ENCODE measurements around the gene TMTC1.
A peak's percentile ranks its signal among the peaks of the same experiment; 100 is the strongest.

TMTC1 gene

DNA sequence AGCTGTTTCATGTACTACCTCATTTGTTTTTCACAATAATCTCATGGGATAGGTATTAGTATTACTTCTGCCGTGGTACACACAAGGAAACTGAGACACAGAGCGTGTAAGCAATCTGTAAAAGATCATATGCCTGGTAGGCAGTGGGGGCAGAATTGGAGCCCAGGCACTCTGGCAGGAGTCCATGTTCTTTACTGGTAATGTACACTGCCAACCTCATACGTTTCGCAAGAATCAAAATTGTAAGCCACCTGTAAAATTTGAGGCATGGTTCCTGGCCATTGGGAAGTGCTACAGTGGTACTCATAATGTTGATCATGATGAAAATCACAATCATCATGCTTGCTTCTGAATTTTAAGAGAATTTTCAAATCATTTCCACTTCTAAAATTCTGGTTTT is 40.7 kb downstream of the TMTC1 start:
- intact Hi-C loops (cut with DNase I), result no loop called here
- no peak for DNase-seq

DNA sequence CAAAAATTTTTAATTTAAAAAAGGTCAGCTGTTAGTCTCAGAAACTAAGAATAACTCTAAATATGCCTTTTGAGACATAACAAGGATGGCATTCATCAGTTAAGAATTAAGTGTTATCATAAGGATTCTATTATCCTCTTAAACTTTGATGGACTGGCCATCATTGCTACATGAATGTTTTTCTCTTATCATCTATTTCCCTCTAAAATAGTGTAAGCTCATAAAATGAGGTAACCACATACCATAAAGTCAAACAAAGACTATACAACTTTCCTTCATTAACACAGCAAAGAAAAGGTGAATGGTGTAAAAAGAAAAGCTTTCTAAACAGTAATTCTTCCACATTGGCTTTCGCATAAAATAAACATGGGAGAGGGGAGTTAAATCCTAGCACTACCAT is 41.1 kb downstream of the TMTC1 start:
- intact Hi-C loops (cut with DNase I), result no loop called here
- DNase-seq, result no peak

DNA sequence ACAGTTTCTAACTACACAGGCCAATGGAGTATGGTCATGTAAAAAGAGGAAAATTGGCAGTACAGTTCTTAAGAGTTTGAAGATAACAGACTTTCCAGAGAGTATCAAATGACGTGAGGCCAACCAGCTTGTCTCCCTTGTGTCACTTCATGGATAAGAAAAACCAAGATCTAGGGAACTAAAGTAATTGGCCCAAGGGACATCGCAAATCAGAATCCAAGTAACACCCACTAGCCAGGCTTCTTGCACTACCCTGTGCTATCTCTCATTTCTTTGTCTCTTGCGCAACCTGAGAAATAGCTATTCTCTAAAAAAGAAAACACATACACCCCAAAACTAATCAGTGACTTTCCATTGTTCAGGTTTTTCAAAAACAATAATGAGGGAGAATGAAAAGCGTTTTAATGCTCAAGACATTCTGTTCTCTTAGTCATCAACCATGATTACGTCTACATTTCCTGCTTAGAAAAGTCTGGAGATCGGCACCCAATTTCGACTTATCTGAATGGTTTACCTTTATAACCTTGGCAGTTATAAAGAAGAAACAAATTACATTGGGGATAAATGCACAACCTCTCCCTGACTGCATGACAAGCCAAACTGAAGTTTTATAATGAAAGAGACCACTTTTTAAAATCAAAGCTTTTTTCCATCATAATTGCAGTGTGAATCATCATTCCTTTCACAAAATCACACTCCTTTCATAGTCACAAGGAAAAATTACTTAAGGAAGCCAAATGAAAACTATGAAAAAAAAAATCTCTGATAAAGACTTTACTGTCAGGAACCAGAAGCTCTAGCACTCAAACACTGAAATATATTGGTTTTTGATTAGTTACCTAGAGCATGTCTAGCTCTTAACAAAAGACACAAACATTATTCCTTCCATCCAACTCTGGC is 42.1 kb downstream of the TMTC1 start:
- intact Hi-C loops (cut with DNase I), result no loop called here
- no peak for DNase-seq

DNA sequence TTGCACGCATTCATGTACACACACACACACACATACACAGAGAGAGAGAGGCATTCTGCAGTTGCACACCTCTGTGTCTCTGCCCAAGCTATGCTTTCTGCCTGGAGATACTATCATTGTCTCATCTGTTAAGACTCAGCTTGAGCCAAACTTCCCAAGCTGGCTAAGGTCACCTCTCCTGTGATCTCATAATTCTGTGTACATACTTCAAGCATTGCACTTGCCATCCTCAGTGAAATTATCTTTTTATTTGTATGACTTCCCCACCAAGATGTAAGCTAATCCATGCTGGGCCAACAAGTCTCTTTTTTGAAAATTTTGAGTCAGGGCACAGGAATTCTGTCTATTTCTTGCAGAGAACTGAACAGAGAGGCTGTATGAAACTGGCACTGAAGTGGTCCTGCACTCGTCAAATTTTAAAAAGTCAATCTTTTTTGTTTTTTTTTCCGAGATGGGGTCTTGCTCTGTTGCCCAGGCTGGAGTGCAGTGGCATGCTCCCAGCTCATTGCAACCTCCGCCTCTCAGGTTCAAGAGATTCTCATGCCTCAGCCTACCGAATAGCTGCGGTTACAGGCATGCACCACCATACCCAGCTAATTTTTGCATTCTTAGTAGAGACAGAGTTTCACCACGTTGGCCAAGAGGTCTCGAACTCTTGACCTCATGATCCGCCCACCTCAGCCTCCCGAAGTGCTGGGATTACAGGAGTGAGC is 44.3 kb downstream of the TMTC1 start:
- intact Hi-C loops (cut with DNase I), result no loop called here
- DNase-seq, result no peak

DNA sequence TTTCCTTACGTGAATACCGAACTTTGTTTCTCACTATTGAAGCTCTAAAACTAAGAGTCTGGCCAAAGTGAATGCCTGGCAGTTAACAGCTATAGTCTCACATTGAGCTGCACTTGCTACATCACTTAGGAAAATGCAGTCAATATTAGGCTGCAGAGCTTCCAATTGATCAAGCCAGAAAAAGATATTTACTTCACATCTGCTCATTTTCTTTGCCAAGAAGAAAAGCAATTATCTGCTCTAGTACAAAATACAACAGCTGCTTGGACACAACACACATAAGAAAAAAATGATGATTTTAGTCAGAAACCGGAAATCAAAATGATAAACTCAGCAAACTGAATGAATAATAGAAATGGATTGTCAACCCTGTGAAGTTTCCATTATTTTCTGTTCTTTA is 45.4 kb downstream of the TMTC1 start:
- intact Hi-C loops (cut with DNase I), result no loop called here
- no peak for DNase-seq

DNA sequence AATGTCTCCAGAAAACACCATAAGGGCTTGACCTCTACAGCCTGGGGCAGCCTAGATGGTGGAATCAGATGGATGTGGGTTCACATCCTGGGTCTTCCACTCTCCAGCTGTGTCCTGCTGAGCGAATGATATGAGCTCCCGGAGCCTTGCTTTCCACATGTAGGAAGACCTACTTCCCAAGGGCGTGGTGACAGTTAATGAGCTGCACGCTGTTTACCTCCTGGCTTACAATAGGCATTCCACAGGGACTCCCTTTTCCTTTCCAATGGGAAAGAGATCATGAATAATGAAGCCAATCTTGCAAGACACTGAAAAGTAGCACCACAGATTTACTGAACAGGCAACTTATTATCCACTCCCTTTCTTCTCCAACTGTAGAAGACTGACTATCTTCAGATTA is 46.1 kb downstream of the TMTC1 start:
- intact Hi-C loops (cut with DNase I), result no loop called here
- DNase-seq, result no peak

DNA sequence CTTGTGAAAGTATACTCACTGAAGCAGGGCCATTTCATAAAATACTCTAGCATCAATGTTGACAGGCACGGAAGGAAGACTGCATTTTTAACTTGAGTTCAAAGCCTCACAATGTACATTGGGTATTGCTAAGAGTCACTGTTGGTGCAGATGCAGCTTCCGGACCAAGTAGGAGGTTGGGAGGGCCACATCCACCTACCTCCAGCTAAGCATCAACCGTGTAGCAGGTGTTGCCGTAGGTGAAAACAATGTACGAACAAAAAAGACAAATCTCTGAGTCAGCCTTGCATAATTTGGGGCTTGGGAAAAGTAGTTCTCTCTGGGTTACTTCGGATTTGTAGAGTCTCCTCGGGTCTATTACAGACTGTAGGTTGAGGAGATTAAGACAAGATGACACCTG is 48.1 kb downstream of the TMTC1 start:
- no peak for DNase-seq
- intact Hi-C loops (cut with DNase I), result no loop called here

DNA sequence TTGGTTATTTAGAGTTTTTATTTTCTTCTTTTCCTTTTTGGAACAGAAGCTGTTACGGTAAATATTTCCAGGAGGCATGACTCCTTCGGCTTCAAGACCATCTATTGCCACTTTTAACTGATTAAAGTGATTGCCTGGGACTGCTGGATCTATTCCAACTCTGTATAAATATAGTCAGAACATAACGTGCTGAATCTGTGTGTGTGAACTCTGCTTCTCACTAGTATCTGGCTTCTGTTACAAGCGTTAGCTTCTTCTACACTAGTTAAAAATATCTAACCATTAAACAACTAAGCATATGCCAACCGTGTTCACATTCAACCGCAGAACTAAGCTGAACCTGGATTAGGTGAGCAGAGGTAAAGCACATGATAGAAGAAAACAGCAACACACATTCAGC is 49.0 kb downstream of the TMTC1 start:
- no peak for DNase-seq
- intact Hi-C loops (cut with DNase I), result no loop called here

DNA sequence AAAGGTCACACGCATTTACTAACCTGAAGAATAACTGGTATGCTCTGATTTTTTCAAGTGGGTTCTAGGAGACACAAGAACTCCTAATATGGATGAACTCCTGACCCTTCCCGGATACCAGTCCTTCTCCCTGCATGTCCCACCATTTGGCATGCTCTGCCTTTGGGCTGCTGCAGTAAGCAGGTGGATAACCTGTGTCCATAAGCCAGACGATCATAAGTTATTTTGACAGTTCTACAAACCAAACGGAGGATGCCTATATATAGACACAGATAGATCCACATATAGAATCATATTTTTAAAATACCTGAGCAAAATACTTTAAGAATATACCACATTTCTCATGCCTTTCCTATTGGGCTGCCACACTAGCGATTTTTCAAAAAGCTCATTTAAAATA is 49.4 kb downstream of the TMTC1 start:
- no peak for DNase-seq
- intact Hi-C loops (cut with DNase I), result no loop called here

DNA sequence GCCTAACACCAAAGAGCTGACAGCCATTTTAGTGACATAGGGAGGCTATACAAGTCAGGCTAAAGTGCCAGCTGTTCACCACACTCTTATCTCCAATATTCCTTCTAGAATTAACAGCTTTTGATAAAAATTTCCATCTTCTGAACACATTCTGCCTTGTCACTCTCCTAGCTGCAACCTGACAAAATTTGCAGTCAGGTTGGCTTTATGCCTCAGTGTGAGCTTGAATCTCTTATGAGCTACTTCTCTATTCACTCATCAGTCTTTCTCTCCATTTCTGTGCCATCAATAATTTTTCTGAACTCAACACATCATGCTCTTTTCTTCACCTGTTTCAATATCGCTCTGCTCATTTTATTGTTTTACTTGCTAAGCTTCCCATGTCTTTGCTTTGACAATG is 50.2 kb downstream of the TMTC1 start:
- intact Hi-C loops (cut with DNase I), result no loop called here
- DNase-seq, result no peak

DNA sequence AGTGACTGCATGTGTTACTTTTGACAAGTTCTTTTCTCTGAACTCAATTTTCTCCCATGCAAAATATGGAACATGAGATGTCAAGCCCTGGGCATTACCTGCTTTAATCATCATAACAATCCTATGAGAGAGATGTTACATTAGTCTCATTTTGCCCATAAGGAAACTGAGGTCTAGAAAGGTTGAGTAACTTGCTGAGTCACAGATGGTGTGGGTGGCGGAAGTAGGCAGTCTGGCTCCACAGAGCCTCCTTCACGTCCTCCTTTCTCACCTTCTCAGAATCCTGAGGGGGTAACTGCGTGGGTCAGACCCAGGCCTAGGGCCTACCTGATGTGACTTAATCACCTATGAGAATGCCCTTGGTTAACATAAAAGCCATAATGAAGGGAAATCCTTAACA is 50.7 kb downstream of the TMTC1 start:
- intact Hi-C loops (cut with DNase I), result no loop called here
- DNase-seq, result no peak

DNA sequence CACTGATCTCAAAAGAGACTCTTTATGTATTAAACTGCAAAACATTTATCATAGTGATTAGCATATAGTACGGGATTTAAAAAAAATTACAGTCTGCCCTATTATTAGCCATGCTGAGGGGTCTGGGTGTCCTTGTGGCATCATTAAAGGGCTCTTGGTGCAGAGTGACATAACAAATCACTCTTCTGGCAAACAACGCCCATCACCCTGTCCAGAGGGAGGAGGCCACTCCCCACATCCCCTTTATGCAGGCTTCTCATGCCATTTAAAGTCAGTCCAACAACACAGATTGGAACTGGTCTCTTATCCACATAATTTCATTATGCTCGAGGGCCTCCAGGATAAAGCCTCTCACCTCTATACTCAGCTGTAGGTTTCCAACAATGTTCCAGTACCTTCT is 51.1 kb downstream of the TMTC1 start:
- intact Hi-C loops (cut with DNase I), result no loop called here
- DNase-seq, result no peak

DNA sequence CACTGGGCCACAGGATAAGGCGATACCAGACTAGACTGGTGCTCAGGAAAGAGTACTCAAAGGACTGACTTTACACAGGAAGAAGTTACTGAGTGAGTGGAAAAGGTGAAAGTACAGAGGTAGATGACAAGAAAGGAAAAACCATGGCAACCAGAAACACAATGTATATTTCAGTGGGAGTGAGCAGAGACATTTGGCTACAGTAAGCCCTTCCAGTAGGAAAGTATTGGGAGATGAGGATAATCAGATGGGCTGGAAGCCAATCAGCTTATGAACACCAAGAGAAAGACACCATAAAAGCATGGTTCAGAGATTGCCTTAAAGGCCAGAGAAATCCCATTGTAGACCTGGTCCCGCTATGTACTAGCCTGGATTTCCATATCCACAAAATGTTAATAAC is 51.6 kb downstream of the TMTC1 start:
- intact Hi-C loops (cut with DNase I), result no loop called here
- DNase-seq, result no peak

DNA sequence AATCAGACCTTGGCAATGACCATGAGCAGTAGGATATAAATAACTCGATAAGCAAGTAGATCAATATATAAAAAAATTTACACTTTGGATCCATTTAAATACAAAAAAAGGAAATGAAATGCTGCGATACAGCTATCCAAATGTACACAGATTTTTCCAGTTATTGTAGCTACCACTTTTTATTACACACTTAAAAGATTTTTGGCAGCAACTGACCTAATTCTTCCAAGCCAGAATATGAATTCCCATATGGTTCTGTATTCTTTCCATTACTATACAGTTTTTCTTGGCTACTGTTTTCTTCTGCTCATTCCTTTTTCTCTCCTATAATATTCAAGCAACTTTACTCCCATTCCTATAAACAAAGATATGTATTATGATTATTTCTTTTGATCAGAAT is 52.2 kb downstream of the TMTC1 start:
- intact Hi-C loops (cut with DNase I), result no loop called here
- no peak for DNase-seq

DNA sequence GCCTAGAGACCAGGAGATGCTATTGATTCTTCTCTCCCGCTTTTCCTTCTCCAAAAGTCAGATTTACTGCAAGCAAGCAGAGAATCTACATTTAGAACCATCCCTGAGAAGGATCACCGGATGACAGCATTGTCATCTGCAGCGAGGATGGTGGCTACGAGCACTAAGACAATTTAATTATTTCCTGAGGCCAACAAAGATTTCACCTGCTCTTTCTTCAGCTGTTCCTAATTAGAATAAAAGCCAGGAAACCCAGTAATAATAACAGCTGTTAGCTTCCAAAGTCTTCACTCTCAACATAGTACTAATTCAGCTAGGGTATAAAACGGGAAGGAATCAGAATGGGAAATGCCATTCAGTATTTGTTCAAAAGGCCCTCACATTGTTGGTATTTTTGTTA is 53.3 kb downstream of the TMTC1 start:
- intact Hi-C loops (cut with DNase I), result no loop called here
- DNase-seq, result no peak

DNA sequence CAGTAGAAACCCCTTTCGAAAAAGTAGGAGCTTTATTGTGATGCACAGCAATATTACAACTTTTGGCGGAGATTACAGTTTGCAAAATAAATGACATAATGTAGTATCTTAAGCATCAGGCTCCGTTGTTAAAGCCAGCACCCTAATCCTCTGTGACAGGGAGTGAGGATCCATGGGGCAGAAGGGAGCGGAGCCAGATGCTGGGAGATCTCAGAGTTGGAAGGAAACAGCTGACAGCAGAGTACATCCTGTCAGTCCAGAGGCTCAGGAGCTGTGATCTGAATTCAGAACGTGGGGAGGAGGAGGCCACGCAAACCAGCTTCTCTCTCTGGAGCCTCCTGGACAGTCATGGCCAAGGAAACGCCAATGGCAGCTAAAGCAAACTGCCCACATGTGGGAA is 55.7 kb downstream of the TMTC1 start:
- intact Hi-C loops (cut with DNase I), result no loop called here
- DNase-seq, result no peak

DNA sequence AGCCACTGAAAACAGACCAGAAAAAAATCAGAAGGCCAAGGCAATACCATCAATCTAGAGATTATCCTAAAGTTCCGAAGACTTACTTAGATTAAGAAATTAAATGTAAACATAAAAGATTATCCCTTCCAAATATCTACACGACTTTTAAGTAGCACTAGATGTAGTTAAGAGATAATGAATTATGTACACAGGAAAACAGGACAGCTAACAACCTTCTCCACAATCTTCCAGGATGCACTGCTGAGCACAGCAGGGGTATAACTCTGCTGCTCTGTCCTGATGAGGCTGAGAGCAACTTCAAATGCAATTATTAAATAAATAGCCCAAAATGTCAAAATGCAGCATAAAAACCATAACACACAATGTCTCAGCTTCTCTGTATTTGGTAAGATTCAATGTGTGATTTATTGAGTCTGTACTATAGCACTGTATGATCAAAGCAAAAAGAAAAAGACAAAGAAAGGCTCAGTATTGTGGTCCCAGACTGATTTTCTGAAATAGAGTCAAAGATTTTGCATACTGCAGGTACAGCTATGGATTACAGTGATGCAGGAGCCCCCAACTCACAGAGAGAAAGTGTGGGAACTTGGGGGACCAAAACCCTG is 56.9 kb downstream of the TMTC1 start:
- intact Hi-C loops (cut with DNase I), result no loop called here
- DNase-seq, result no peak

DNA sequence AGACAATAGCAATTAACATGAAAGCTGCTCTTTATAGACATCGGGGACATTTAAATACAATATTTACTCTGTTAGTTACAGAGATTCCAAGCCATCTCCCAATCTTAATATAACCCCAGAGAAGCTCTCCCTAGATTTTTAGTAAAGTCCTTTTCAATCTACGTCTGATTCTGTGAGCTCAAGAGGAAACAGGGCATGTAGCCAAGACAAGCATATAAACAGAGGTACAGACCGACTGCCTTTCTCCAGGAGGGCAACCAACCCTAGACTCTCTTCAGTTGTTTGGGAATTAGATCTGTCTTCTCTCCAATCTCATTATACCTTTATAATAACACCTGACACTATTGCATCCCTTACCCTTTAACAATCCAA is 57.4 kb downstream of the TMTC1 start:
- DNase-seq, result no peak
- intact Hi-C loops (cut with DNase I), result no loop called here

DNA sequence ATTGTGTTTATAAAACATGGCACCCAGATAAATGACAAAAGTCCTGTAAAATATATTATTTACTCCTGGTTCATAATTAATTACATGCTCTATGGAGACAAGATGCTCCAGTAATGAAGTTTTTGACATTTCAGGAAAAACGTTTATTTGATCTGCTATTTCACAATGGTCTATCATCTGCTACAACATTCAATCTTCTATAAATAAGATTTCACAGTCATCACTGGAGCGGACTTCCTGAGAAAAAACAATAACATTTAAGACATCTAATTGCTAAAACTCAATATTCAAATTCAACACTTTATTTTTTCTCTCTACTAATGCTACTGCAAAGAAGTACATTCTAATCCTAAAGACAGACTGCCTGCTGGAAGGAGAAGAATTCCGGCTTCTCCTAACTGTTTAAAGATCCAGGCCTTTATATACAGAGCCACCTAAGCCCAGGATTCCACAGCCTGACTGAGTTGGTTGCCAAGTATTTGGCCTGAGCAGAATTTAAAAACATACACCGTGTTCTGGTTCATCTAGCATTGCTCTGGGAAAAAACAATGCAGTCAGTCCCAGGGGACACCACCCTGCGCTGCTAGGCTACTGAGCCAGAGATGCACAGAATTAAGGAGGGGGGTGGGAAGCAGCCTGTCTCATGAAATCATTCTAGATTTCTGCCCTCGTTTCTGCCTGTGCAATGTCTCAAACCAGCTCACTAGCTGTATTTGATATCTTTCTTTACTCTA is 58.0 kb downstream of the TMTC1 start:
- intact Hi-C loops (cut with DNase I), result no loop called here
- peak in 5 of 10 donors; percentile 17 to 78 (median 37) for DNase-seq

DNA sequence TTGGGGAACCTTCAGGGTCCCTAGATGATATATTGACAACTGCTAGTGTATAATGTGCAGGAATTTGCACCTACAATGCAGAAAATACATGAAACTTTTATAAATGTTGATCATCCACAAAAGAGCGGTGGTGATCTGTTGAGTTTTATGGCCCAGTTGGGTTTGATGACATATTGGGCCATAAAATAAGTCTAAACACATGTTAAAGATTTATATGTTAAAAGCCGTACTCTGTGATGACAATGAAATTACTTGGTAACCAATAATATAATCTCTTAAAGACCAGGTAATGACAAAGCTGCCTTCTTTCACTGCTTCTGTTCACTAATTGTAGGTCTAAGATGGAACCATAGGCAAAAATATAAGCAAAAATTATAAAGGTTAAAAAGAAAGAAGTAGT is 61.6 kb downstream of the TMTC1 start:
- no peak for DNase-seq
- intact Hi-C loops (cut with DNase I), result no loop called here

DNA sequence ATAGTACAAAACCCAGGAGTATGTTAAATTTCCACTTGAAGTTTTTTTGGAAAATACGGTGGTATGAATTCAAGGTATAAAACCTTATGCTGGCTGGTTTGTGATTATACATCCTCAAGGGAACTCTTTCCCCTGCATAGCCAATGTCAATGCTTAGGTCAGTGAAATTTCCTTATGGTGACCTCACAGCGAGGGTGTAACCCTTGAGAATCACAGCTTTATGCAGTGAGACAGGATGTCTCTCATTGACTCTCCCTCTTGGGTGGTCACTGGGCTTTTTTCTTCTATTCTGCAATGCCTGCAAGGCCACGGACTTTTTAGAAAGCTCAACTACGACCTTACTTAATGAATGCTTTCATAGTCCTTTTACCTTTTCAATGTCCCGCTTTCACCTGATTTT is 64.4 kb downstream of the TMTC1 start:
- DNase-seq, result no peak
- intact Hi-C loops (cut with DNase I), result no loop called here
